Brain microvascular endothelial cell (primary cell): ENCODE results near the gene PAK6.

Source experiments
- DNase-seq: peaks from one replicate; pipeline ENCODE4 v3.0.0-alpha.2; 2020
- H3K27ac ChIP-seq: fragments of 250-450 bp; sonication (Bioruptor Pico); 2 replicates; pipeline ENCODE4 v1.5.1; 2020; ENCODE audit warnings: mild to moderate bottlenecking, moderate library complexity
- H3K27me3 ChIP-seq: fragments of 250-450 bp; sonication (Bioruptor Pico); replicated peaks from 2 replicates; pipeline ENCODE4 v1.5.1; 2020; ENCODE audit warnings: mild to moderate bottlenecking
- H3K36me3 ChIP-seq: fragments of 250-450 bp; sonication (Bioruptor Pico); replicated peaks from 2 replicates; pipeline ENCODE4 v1.5.1; 2020; ENCODE audit warnings: mild to moderate bottlenecking
- H3K4me3 ChIP-seq: 2 replicates; pipeline ENCODE4 v1.5.1; 2011; ENCODE audit warnings: low read depth, mild to moderate bottlenecking, control low read depth, low read length, moderate library complexity
- in situ Hi-C: cut with HindIII; loops from 2 replicates; pipeline ENCODE4 v1.10.0; 2017; ENCODE audit warnings: low sequenced_read_pairs, low pct_ligation_motif_present
- TF ChIP-seq, protein P1 (sequence below): IDR thresholded peaks from 2 replicates; pipeline ENCODE4 v1.5.1; 2011; ENCODE audit warnings: low read depth, mild to moderate bottlenecking, moderate library complexity, low read length, control low read depth, inconsistent platforms; ENCODE audit errors: missing control alignments

PAK6 gene

DNA sequence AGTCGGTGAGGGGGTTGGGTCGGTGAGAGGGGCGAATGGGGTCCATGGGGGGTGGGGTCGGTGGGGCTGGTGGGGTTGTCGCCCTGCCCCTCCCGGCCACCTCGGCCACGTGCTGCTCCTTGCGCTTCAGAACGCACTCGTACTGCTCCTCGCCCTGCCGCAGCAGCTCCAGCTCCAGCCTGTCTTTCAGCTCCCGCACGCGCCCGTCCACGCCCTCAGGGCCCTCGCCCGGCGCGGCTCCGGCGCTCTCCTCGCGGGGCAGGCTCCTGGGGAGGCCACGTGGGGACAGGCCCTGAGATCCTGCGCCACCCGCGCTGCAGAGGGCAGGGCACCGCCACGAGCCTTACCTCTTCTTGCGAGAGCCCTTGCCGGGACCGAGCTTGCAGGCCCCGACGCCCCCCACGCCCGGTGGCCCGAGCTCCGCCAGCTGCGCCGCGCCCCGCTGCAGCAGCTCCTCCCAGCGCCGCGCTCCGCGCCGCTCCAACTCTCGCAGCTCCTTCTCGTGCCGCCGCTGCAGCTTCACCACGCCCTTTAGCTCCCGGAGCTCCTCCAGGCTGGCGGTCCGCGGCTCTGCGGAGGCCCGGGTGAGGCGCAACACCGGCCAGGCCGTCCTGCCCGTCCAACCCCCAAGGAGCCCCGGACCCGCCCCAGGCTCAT is 52.2 kb downstream of the PAK6 start:
- no peaks in the 10 kb centered on the region for H3K36me3 ChIP-seq
- in situ Hi-C loops: no loop called here
- no peak overlapping the region for H3K27ac ChIP-seq
- DNase-seq: peak; percentile 33
- TF ChIP-seq, protein P1, sequence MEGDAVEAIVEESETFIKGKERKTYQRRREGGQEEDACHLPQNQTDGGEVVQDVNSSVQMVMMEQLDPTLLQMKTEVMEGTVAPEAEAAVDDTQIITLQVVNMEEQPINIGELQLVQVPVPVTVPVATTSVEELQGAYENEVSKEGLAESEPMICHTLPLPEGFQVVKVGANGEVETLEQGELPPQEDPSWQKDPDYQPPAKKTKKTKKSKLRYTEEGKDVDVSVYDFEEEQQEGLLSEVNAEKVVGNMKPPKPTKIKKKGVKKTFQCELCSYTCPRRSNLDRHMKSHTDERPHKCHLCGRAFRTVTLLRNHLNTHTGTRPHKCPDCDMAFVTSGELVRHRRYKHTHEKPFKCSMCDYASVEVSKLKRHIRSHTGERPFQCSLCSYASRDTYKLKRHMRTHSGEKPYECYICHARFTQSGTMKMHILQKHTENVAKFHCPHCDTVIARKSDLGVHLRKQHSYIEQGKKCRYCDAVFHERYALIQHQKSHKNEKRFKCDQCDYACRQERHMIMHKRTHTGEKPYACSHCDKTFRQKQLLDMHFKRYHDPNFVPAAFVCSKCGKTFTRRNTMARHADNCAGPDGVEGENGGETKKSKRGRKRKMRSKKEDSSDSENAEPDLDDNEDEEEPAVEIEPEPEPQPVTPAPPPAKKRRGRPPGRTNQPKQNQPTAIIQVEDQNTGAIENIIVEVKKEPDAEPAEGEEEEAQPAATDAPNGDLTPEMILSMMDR: no peak
- H3K27me3 ChIP-seq: peaks cover 8% of the 10 kb centered on the region
- H3K4me3 ChIP-seq: peak overlapping the region; percentile 42

DNA sequence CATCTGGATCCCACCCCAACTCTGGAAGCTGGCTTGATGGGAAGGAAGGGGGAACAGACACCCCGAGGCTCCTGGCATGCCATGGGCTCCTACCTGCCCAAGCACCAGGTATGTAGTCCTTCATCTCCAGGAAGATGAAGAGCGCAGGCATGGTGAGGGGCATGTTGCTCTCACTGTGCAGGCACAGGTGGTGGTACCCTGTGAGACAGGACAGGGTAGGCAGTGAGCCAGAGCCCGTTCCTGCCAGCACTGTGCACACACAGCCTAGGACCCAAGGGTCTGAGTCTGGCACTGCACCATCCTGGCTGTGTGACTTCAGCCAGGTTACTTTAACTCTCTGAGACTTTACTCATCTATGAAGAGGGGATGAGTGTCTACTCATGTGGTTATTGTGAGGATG is 53.4 kb downstream of the PAK6 start:
- in situ Hi-C loops: no loop called here
- DNase-seq: no peak
- H3K27me3 ChIP-seq: peaks cover 8% of the 10 kb centered on the region
- H3K27ac ChIP-seq: no peak overlapping the region
- H3K4me3 ChIP-seq: no peak overlapping the region
- TF ChIP-seq, protein P1: no peak
- H3K36me3 ChIP-seq: no peaks in the 10 kb centered on the region

DNA sequence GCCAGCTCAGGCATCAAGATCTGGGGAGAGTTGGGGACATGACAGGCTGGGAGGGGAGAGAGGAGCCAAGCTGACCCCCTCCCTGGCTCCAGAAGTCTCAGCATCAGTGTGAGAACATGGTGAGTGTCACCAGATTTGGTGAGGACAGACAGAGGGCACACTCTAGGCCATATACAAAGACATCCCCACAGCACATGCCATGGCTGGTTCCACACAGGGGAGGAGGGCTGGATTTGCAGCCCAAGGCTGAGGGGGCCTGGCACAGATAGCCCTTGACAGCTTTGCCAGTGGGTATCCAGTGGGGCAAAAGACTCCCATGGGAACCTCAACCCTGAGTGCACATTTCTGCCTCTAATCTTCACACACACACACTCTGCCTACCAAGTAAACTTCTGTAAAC is 54.1 kb downstream of the PAK6 start:
- H3K27me3 ChIP-seq: peaks cover 8% of the 10 kb centered on the region
- H3K27ac ChIP-seq: no peak overlapping the region
- TF ChIP-seq, protein P1: no peak
- no peak for DNase-seq
- H3K36me3 ChIP-seq: no peaks in the 10 kb centered on the region
- H3K4me3 ChIP-seq: no peak overlapping the region
- in situ Hi-C loops: no loop called here

DNA sequence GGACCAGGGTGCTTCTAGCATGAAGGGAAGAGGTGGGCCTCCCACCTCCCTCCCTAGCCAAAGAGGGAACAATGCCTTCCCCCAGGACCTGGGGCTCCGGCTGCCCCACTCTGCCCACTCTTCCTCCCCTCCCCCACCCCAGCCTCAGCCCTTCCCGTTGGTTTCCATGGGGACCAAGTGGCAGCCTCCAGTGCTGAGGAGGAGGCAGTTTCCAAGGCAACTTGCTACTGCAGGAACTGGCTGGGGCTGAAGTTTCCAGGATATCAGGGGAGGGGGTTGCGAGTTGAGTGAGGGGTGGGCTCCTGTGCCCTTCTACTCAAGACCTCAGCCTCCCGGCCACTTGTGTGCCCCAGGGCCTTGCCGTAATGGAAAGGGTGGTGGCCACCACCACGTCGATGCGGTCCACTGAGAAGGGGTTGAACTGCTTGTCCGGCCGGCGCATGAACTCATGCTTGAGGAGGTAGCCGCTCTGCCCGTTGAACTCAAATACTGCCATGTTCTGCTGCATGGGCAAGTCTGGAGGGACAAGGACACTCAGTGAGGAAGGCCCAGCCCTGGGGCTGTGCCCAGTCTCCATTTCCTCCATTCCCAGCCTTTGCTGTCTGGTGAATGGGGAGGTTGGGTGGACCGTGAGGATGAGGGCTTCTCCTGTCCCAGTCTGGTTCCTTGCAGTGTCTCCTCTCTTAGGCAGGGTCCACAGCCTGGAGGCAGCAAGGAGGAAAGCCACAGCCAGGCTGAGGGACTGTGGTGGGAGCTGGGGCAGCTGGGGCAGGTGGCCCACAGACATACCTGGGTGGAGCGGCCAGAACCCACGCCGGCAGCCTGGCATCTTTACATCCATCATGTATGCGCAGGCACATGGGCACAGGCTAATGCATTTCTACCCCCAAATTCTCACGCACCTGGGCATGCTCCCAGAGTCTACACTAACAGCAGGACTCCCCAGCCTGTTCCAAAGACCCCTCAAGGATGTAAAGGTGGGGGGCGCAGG is 55.3 kb downstream of the PAK6 start:
- H3K36me3 ChIP-seq: no peaks in the 10 kb centered on the region
- TF ChIP-seq, protein P1: no peak
- H3K4me3 ChIP-seq: no peak overlapping the region
- H3K27ac ChIP-seq: no peak overlapping the region
- peaks cover 8% of the 10 kb centered on the region for H3K27me3 ChIP-seq
- DNase-seq: no peak
- in situ Hi-C loops: no loop called here

DNA sequence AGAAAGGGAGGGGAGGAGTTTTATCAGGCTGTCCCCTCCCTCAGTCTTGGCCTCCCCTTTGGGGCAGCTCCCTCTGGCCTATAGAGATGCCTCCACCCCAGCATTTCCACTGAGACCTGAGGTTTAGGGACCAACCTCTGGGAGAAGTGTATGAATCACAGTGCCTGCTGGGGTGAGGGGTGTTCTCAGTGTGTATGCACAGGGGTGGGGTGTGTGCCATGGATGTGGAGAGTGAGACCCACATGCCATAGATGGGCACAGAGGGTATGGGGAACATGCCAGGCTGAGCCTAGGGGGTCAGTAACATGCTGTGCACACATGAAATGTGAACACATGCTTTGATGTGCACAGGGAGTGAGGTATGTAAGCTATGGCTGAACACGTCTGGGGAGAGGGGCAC is 56.4 kb downstream of the PAK6 start:
- H3K4me3 ChIP-seq: no peak overlapping the region
- DNase-seq: no peak
- no peak overlapping the region for H3K27ac ChIP-seq
- TF ChIP-seq, protein P1: no peak
- H3K27me3 ChIP-seq: peaks cover 8% of the 10 kb centered on the region
- in situ Hi-C loops: no loop called here
- H3K36me3 ChIP-seq: no peaks in the 10 kb centered on the region
